GM18861 (cell line): Measurements from ENCODE around the gene IGF2R.
A peak's percentile ranks its signal among the peaks of the same experiment; 100 is the strongest.
"Not testable (repeated sequence)": the region's sequence is repeated elsewhere in the genome, so short reads cannot be mapped to it uniquely, and the experiment has no call there.

Source experiments
- ATAC-seq: cut with Tn5 transposase; IDR thresholded peaks from one replicate; pipeline ENCODE4 v1.9.1; 2021; ENCODE audit not compliant: unreplicated experiment

Gene IGF2R

GRCh38 chr6:159968295-159969203 is at the start of gene IGF2R:
TSS of gene IGF2R (plus strand) at chr6:159969082. CDS start at chr6:159969247, 165 bp downstream.
- ATAC-seq = peak; percentile 62

GRCh38 chr6:159919800-159920199 is 49.1 kb upstream of the IGF2R start:
- ATAC-seq = no peak

GRCh38 chr6:159924150-159924549 is 44.7 kb upstream of the IGF2R start:
- ATAC-seq = not testable (repeated sequence)

- ATAC-seq = no peak
Observed at GRCh38 chr6:159926542-159927203, 42.2 kb upstream of the IGF2R start.

- peak; percentile 38 for ATAC-seq
Observed at GRCh38 chr6:159929819-159930218, 39.1 kb upstream of the IGF2R start.

- ATAC-seq = peak; percentile 92
Observed at GRCh38 chr6:159931112-159931511, 37.8 kb upstream of the IGF2R start.

- ATAC-seq = no peak
Observed at GRCh38 chr6:159931846-159932245, 37.0 kb upstream of the IGF2R start.

GRCh38 chr6:159933077-159933476 is 35.8 kb upstream of the IGF2R start:
- no peak for ATAC-seq

- no peak for ATAC-seq
Observed at GRCh38 chr6:159934181-159934580, 34.7 kb upstream of the IGF2R start.

GRCh38 chr6:159935065-159935464 is 33.8 kb upstream of the IGF2R start:
- ATAC-seq = no peak

- no peak for ATAC-seq
Observed at GRCh38 chr6:159935633-159936032, 33.2 kb upstream of the IGF2R start.

- no peak for ATAC-seq
Observed at GRCh38 chr6:159939591-159940016, 29.3 kb upstream of the IGF2R start.

- peak; percentile 92 for ATAC-seq
Observed at GRCh38 chr6:159941286-159942113, 27.4 kb upstream of the IGF2R start.

- no peak for ATAC-seq
Observed at GRCh38 chr6:159943101-159943632, 25.7 kb upstream of the IGF2R start.

- no peak for ATAC-seq
Observed at GRCh38 chr6:159943968-159944598, 24.8 kb upstream of the IGF2R start.

- ATAC-seq = no peak
Observed at GRCh38 chr6:159945801-159946392, 23.0 kb upstream of the IGF2R start.

GRCh38 chr6:159946912-159947311 is 22.0 kb upstream of the IGF2R start:
- no peak for ATAC-seq

GRCh38 chr6:159948199-159948598 is 20.7 kb upstream of the IGF2R start:
- no peak for ATAC-seq

GRCh38 chr6:159951772-159952171 is 17.1 kb upstream of the IGF2R start:
- ATAC-seq = no peak
